ENCODE results near the gene PTPRN2. TPM values are rescaled to one million over a fixed set of nuclear protein-coding genes. Genes with fewer than 3 reads are reported as not detected.

Gene PTPRN2
- total RNA-seq, 4 donors from 2014 or later, result 14.9 to 34.3 (median 21.3) TPM

GRCh38 chr7:157962458-157963306, 624.9 kb downstream of the PTPRN2 start:
- Histone ChIP-seq H3K27ac (no peak overlapping the region), H3K36me3 (no peaks in the 10 kb centered on the region), H3K4me1 (no peaks in the 10 kb centered on the region), H3K9me3 (peaks cover 0 to 3% (median 0%) of the 10 kb centered on the region in 4 donors), H3K27me3 (no peaks in the 10 kb centered on the region), H3K4me3 (no peak overlapping the region)
- TF ChIP-seq CTCF (IDR thresholded peaks at IDR 0.05) (no peak), POLR2A (IDR thresholded peaks at IDR 0.05) (no peak)
- no peak for DNase-seq

- Histone ChIP-seq H3K4me3 (no peak overlapping the region), H3K36me3 (no peaks in the 10 kb centered on the region), H3K4me1 (no peaks in the 10 kb centered on the region), H3K27ac (no peak overlapping the region), H3K9me3 (peaks cover 0 to 3% (median 0%) of the 10 kb centered on the region in 4 donors), H3K27me3 (no peaks in the 10 kb centered on the region)
- no peak for DNase-seq
- TF ChIP-seq POLR2A (IDR thresholded peaks at IDR 0.05), result no peak
- TF ChIP-seq CTCF (IDR thresholded peaks at IDR 0.05), result no peak
Measured at GRCh38 chr7:157961731-157962457, 625.7 kb downstream of the PTPRN2 start.

GRCh38 chr7:157955348-157955999, 632.1 kb downstream of the PTPRN2 start:
- H3K4me1 ChIP-seq, result no peaks in the 10 kb centered on the region
- H3K27me3 ChIP-seq, result no peaks in the 10 kb centered on the region
- H3K36me3 ChIP-seq, result no peaks in the 10 kb centered on the region
- peaks cover 0 to 3% (median 0%) of the 10 kb centered on the region in 4 donors for H3K9me3 ChIP-seq
- no peak for TF ChIP-seq POLR2A (IDR thresholded peaks at IDR 0.05)
- TF ChIP-seq CTCF (IDR thresholded peaks at IDR 0.05), result no peak
- H3K27ac ChIP-seq, result no peak overlapping the region
- DNase-seq, result no peak
- H3K4me3 ChIP-seq, result no peak overlapping the region

GRCh38 chr7:157954901-157955300, 632.7 kb downstream of the PTPRN2 start:
- no peaks in the 10 kb centered on the region for H3K36me3 ChIP-seq
- no peak overlapping the region for H3K27ac ChIP-seq
- H3K4me1 ChIP-seq, result no peaks in the 10 kb centered on the region
- no peak for DNase-seq
- no peak overlapping the region for H3K4me3 ChIP-seq
- H3K27me3 ChIP-seq, result no peaks in the 10 kb centered on the region
- peaks cover 0 to 3% (median 0%) of the 10 kb centered on the region in 4 donors for H3K9me3 ChIP-seq
- TF ChIP-seq POLR2A (IDR thresholded peaks at IDR 0.05) (no peak), CTCF (IDR thresholded peaks at IDR 0.05) (no peak)

GRCh38 chr7:157952841-157953645, 634.6 kb downstream of the PTPRN2 start:
- Histone ChIP-seq H3K4me3 (no peak overlapping the region), H3K36me3 (no peaks in the 10 kb centered on the region), H3K4me1 (no peaks in the 10 kb centered on the region), H3K27me3 (no peaks in the 10 kb centered on the region), H3K9me3 (no peaks in the 10 kb centered on the region), H3K27ac (no peak overlapping the region)
- no peak for DNase-seq
- no peak for TF ChIP-seq CTCF (IDR thresholded peaks at IDR 0.05)
- TF ChIP-seq POLR2A (IDR thresholded peaks at IDR 0.05), result no peak
